Astrocyte (in vitro differentiated cells and primary cell): ENCODE results near the gene GPX4. TPM values are rescaled to one million over a fixed set of nuclear protein-coding genes. Genes with fewer than 3 reads are reported as not detected.

Experiments used
- DNase-seq: peaks from one replicate; pipeline ENCODE4 v3.0.0-alpha.2; 2010; ENCODE audit warnings: low read depth
- FAIRE-seq: peaks from 2 replicates; lab custom pipeline; 2011; peaks lifted over from hg19 to GRCh38; lab: Jason Lieb, UNC
- H2AFZ ChIP-seq: 2 replicates; pipeline ENCODE4 v1.6.0; 2012; ENCODE audit warnings: low read depth, low read length, inconsistent platforms
- H3K27ac ChIP-seq: 2 replicates; pipeline ENCODE4 v1.5.1; 2011; ENCODE audit warnings: low read depth, low read length, inconsistent platforms
- H3K27me3 ChIP-seq: 2 replicates; pipeline ENCODE4 v1.6.0; 2011; ENCODE audit warnings: low read length, inconsistent platforms; ENCODE audit not compliant: insufficient read depth
- H3K36me3 ChIP-seq: 2 replicates; pipeline ENCODE4 v1.5.1; 2011; ENCODE audit warnings: low read length, inconsistent platforms; ENCODE audit not compliant: insufficient read depth
- H3K4me1 ChIP-seq: 2 replicates; pipeline ENCODE4 v1.5.1; 2011; ENCODE audit warnings: low read length, inconsistent platforms; ENCODE audit not compliant: insufficient read depth
- H3K4me2 ChIP-seq: 2 replicates; pipeline ENCODE4 v1.6.0; 2012; ENCODE audit warnings: low read length, inconsistent platforms
- H3K4me3 ChIP-seq: 2 replicates; pipeline ENCODE4 v1.5.1; 2011; ENCODE audit warnings: low read depth, mild to moderate bottlenecking, low read length, inconsistent platforms; ENCODE audit not compliant: insufficient read depth
- H3K79me2 ChIP-seq: 2 replicates; pipeline ENCODE4 v1.6.0; 2012; ENCODE audit warnings: mild to moderate bottlenecking, low read length, inconsistent platforms; ENCODE audit not compliant: insufficient read depth
- H3K9ac ChIP-seq: 2 replicates; pipeline ENCODE4 v1.6.0; 2012; ENCODE audit warnings: mild to moderate bottlenecking, low read length, inconsistent platforms
- H3K9me3 ChIP-seq: 2 replicates; pipeline ENCODE4 v1.5.1; 2012; ENCODE audit warnings: low read depth, mild to moderate bottlenecking, low read length, inconsistent platforms; ENCODE audit not compliant: insufficient read depth
- H4K20me1 ChIP-seq: 2 replicates; pipeline ENCODE4 v1.6.0; 2012; ENCODE audit warnings: low read length, inconsistent platforms; ENCODE audit not compliant: insufficient read depth
- H3K27ac Mint-ChIP-seq: one replicate; pipeline ENCODE4 v1.8.0; 2021; ENCODE audit warnings: mild to moderate bottlenecking, mixed read lengths; ENCODE audit not compliant: unreplicated experiment
- H3K27me3 Mint-ChIP-seq: one replicate; pipeline ENCODE4 v1.8.0; 2021; ENCODE audit warnings: low read depth, mixed read lengths; ENCODE audit not compliant: unreplicated experiment
- H3K36me3 Mint-ChIP-seq: one replicate; pipeline ENCODE4 v1.8.0; 2021; ENCODE audit warnings: low read depth, mixed read lengths; ENCODE audit not compliant: unreplicated experiment
- H3K4me1 Mint-ChIP-seq: one replicate; pipeline ENCODE4 v1.8.0; 2021; ENCODE audit warnings: low read depth, mixed read lengths; ENCODE audit not compliant: unreplicated experiment
- H3K4me3 Mint-ChIP-seq: one replicate; pipeline ENCODE4 v1.8.0; 2021; ENCODE audit warnings: mild to moderate bottlenecking, moderate library complexity, mixed read lengths; ENCODE audit not compliant: unreplicated experiment
- H3K9me3 Mint-ChIP-seq: one replicate; pipeline ENCODE4 v1.8.0; 2021; ENCODE audit warnings: mild to moderate bottlenecking, mixed read lengths; ENCODE audit not compliant: unreplicated experiment
- CTCF ChIP-seq: IDR thresholded peaks from 2 replicates; pipeline ENCODE4 v1.5.1; 2011; ENCODE audit warnings: low read depth, mild to moderate bottlenecking, inconsistent platforms, low read length, moderate library complexity; ENCODE audit not compliant: insufficient read depth
- EZH2 ChIP-seq: IDR thresholded peaks from 2 replicates; pipeline ENCODE4 v1.6.1; 2012; ENCODE audit warnings: mild to moderate bottlenecking, low read length, inconsistent platforms; ENCODE audit not compliant: insufficient read depth
- total RNA-seq: library from RNA; stranded (reverse); gene quantifications from 2 replicates; pipeline ENCODE4 v1.2.1, GENCODE V29; 2021

Gene GPX4
- total RNA-seq, 1 donor from 2014 or later = 325 TPM

DNA sequence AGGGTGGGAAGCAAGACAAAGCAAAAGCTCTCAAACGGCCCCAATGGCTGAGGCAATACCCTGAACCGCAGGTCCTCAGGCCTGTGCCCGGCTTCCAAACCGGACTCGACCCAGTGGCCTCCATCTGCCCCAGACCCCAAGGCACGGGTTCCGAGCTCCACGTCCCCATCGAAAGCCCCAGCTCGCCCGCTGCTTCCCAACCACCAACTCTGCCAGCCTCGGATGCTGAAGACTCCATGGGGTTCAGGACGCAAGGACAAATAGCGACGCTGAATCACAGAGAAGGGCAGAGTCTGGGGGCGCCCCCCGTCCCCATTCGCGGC, 9.2 kb upstream of the GPX4 start:
- H3K27ac ChIP-seq = peak overlapping the region; percentile 65
- H3K27me3 Mint-ChIP-seq = no peaks in the 10 kb centered on the region
- peaks cover 6% of the 10 kb centered on the region for H3K36me3 Mint-ChIP-seq
- H3K4me2 ChIP-seq = peak overlapping the region; percentile 100
- H3K36me3 ChIP-seq = no peaks in the 10 kb centered on the region
- no peaks in the 10 kb centered on the region for H3K9me3 Mint-ChIP-seq
- FAIRE-seq (no peak), DNase-seq (no peak)
- H3K27me3 ChIP-seq = no peaks in the 10 kb centered on the region
- H4K20me1 ChIP-seq = peaks cover 27% of the 10 kb centered on the region
- peaks cover 22% of the 10 kb centered on the region for H3K4me1 ChIP-seq
- H3K9me3 ChIP-seq = no peaks in the 10 kb centered on the region
- peak overlapping the region; percentile 97 for H3K4me3 ChIP-seq
- peak overlapping the region; percentile 84 for H3K27ac Mint-ChIP-seq
- H3K4me3 Mint-ChIP-seq = peak overlapping the region; percentile 95
- no peak overlapping the region for H2AFZ ChIP-seq
- peaks cover 30% of the 10 kb centered on the region for H3K79me2 ChIP-seq
- H3K4me1 Mint-ChIP-seq = peaks cover 10% of the 10 kb centered on the region
- peak overlapping the region; percentile 96 for H3K9ac ChIP-seq
- TF ChIP-seq CTCF = no peak
- TF ChIP-seq EZH2 = no peak

- Histone ChIP-seq H3K4me3 (peak within 1 kb of the TSS; percentile 97), H2AFZ (no peak within 1 kb of the TSS), H3K79me2 (peaks cover 30% of the 10 kb centered on the region), H3K27ac (peak within 1 kb of the TSS; percentile 65), H3K27me3 (no peaks in the 10 kb centered on the region), H3K9me3 (no peaks in the 10 kb centered on the region), H3K36me3 (no peaks in the 10 kb centered on the region), H4K20me1 (peaks cover 27% of the 10 kb centered on the region), H3K9ac (peak within 1 kb of the TSS; percentile 96), H3K4me2 (peak within 1 kb of the TSS; percentile 100), H3K4me1 (peaks cover 25% of the 10 kb centered on the region)
- Mint-ChIP-seq H3K4me1 (peaks cover 10% of the 10 kb centered on the region), H3K27ac (peak within 1 kb of the TSS; percentile 84), H3K36me3 (peaks cover 8% of the 10 kb centered on the region), H3K27me3 (no peaks in the 10 kb centered on the region), H3K4me3 (peak within 1 kb of the TSS; percentile 95), H3K9me3 (peaks cover 4% of the 10 kb centered on the region)
- peak; percentile 20 for FAIRE-seq
- DNase-seq = peak; percentile 93
- TF ChIP-seq CTCF (no peak), EZH2 (no peak)
Observed at GRCh38 chr19:1094978-1095701, 8.7 kb upstream of the GPX4 start, which contains the start of gene POLR2E. Gene POLR2E, minus strand, starts transcription at chr19:1095375. Its CDS starts 60 bp downstream, at chr19:1095315.

GRCh38 chr19:1097810-1098176, 6.0 kb upstream of the GPX4 start:
- H3K27ac ChIP-seq = no peak overlapping the region
- TF ChIP-seq EZH2 (no peak), CTCF (no peak)
- no peak overlapping the region for H3K9ac ChIP-seq
- peaks cover 17% of the 10 kb centered on the region for H3K4me1 Mint-ChIP-seq
- no peak overlapping the region for H3K4me2 ChIP-seq
- H3K9me3 ChIP-seq = no peaks in the 10 kb centered on the region
- no peak overlapping the region for H3K4me3 Mint-ChIP-seq
- H3K27me3 Mint-ChIP-seq = no peaks in the 10 kb centered on the region
- peaks cover 4% of the 10 kb centered on the region for H3K9me3 Mint-ChIP-seq
- no peaks in the 10 kb centered on the region for H3K27me3 ChIP-seq
- no peak overlapping the region for H3K4me3 ChIP-seq
- H3K79me2 ChIP-seq = peaks cover 24% of the 10 kb centered on the region
- H3K36me3 ChIP-seq = no peaks in the 10 kb centered on the region
- peaks cover 20% of the 10 kb centered on the region for H4K20me1 ChIP-seq
- H3K27ac Mint-ChIP-seq = peak overlapping the region; percentile 35
- DNase-seq (no peak), FAIRE-seq (no peak)
- H2AFZ ChIP-seq = no peak overlapping the region
- peaks cover 40% of the 10 kb centered on the region for H3K4me1 ChIP-seq
- H3K36me3 Mint-ChIP-seq = peaks cover 8% of the 10 kb centered on the region
